Measurements from ENCODE around the gene HTD2.

The HTD2 gene

DNA sequence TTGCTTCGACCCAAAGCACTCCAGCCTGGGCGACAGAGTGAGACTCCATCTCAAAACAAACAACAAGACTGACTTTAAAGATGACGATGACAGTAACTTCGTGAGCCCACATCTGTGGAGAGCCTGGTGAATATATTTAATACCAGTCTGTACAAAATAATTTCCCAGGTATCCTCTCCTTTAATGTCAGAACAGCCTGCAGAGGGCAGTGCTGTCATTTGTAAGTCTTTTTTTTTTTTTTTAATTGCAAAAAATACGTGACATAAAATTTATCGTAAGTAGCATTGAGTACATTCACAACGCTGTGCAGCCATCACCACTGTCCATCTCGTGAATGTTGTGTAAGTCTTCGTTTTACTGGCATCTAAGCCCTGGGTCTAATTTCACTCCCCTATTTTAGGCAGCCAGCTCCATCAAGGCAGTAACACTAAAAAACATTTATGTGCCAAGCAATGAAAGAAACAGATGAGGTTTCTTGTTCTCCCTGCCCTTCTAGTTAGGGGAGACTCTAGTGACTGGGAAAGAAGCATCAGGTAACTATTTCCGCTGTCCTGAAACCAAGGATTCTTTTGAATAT is 1.4 kb downstream of the HTD2 start:
- TF ChIP-seq, protein P1, sequence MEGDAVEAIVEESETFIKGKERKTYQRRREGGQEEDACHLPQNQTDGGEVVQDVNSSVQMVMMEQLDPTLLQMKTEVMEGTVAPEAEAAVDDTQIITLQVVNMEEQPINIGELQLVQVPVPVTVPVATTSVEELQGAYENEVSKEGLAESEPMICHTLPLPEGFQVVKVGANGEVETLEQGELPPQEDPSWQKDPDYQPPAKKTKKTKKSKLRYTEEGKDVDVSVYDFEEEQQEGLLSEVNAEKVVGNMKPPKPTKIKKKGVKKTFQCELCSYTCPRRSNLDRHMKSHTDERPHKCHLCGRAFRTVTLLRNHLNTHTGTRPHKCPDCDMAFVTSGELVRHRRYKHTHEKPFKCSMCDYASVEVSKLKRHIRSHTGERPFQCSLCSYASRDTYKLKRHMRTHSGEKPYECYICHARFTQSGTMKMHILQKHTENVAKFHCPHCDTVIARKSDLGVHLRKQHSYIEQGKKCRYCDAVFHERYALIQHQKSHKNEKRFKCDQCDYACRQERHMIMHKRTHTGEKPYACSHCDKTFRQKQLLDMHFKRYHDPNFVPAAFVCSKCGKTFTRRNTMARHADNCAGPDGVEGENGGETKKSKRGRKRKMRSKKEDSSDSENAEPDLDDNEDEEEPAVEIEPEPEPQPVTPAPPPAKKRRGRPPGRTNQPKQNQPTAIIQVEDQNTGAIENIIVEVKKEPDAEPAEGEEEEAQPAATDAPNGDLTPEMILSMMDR (IDR thresholded peaks at IDR 0.05; ENCODE audit: borderline replicate concordance, control extremely low read depth, extremely low read depth, insufficient read depth, missing control alignments): peak; percentile 50
- in situ Hi-C loops (cut with MboI; ENCODE audit: low sequenced_read_pairs, unreplicated experiment): loop anchor here (10.0 kb wide), 1 partner anchor 303 kb away; the partner anchor contains the start of gene FLNB
- peak; percentile 49 for DNase-seq (ENCODE audit: low spot score)

DNA sequence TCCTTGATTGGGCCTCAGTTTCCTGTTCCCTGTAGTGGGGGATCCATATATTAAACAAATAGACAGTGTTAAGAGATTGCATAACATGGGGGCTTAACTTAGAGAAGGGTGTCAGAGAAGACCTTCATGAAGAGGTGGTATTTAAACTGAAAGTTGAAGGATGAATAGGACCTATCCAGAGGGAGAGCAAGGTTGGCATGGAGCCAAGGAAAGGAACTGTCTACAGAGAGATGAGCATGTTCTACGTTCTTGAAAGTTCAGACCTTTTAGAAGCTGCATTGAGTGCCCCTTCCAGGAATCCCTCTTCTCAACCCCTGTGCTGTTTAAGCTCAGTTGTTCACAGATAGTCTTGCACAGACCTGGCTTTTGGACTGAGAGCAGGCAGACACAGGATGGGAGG is 2.4 kb downstream of the HTD2 start:
- TF ChIP-seq, protein P1 (IDR thresholded peaks at IDR 0.05; ENCODE audit: borderline replicate concordance, control extremely low read depth, extremely low read depth, insufficient read depth, missing control alignments): no peak
- no peak for DNase-seq (ENCODE audit: low spot score)
- in situ Hi-C loops (cut with MboI; ENCODE audit: low sequenced_read_pairs, unreplicated experiment): loop anchor here (10.0 kb wide), 1 partner anchor 304 kb away; the partner anchor contains the start of gene FLNB

DNA sequence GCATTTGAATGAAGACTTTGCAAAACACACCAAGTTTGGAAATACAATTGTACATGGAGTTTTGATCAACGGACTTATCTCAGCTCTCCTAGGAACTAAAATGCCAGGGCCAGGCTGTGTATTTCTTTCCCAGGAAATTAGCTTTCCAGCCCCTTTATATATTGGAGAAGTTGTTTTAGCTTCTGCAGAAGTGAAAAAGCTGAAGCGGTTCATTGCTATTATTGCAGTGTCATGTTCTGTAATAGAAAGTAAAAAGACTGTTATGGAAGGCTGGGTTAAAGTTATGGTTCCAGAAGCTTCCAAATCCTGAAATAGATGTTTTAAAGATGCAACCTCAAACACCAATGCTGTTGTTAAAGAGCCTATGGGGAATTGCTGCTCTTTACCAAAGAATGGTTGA is 11.5 kb downstream of the HTD2 start:
- in situ Hi-C loops (cut with MboI; ENCODE audit: low sequenced_read_pairs, unreplicated experiment): no loop called here
- DNase-seq (ENCODE audit: low spot score): no peak
- TF ChIP-seq, protein P1 (IDR thresholded peaks at IDR 0.05; ENCODE audit: borderline replicate concordance, control extremely low read depth, extremely low read depth, insufficient read depth, missing control alignments): no peak

DNA sequence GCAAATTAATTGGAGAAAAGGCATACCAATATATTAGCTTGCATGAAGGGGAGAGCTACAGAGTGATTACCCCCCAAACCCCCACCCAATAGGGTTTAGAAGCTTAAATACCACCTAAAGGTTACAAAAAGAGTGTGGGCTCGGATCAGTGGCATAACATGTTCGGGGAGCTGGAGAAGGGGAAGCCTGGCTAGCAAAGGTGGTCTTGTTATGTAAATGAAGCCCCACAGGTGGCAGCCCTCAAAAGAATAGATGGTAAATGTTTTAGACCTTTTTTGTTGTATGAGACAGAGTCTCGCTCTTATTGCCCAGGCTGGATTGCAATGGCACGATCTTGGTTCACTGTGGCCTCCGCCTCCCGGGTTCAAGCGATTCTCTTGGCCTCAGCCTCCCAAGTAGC is 15.5 kb downstream of the HTD2 start:
- TF ChIP-seq, protein P1 (IDR thresholded peaks at IDR 0.05; ENCODE audit: borderline replicate concordance, control extremely low read depth, extremely low read depth, insufficient read depth, missing control alignments): no peak
- DNase-seq (ENCODE audit: low spot score): no peak
- in situ Hi-C loops (cut with MboI; ENCODE audit: low sequenced_read_pairs, unreplicated experiment): loop anchor here (10.0 kb wide), 1 partner anchor 213 kb away; the partner anchor contains the start of gene ACOX2

DNA sequence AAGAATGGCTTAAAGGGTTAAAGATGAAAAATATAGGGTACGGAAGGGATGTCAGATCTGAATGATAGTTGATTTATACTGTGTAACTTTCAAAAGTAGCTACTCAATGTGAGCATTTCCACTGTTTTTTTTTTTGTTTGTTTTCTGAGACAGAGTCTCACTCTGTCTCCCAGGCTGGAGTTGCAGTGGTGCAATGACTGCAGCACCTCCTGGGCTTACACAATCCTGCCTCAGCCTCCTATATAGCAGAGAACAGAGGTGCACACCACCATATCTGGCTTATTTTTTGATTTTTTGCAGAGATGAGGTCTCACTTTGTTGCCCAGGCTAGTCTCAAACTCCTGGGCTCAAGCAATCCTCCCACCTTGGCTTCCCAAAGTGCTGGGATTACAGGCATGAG is 16.5 kb downstream of the HTD2 start:
- in situ Hi-C loops (cut with MboI; ENCODE audit: low sequenced_read_pairs, unreplicated experiment): loop anchor here (10.0 kb wide), 1 partner anchor 212 kb away; the partner anchor contains the start of gene ACOX2
- no peak for DNase-seq (ENCODE audit: low spot score)
- TF ChIP-seq, protein P1 (IDR thresholded peaks at IDR 0.05; ENCODE audit: borderline replicate concordance, control extremely low read depth, extremely low read depth, insufficient read depth, missing control alignments): no peak

DNA sequence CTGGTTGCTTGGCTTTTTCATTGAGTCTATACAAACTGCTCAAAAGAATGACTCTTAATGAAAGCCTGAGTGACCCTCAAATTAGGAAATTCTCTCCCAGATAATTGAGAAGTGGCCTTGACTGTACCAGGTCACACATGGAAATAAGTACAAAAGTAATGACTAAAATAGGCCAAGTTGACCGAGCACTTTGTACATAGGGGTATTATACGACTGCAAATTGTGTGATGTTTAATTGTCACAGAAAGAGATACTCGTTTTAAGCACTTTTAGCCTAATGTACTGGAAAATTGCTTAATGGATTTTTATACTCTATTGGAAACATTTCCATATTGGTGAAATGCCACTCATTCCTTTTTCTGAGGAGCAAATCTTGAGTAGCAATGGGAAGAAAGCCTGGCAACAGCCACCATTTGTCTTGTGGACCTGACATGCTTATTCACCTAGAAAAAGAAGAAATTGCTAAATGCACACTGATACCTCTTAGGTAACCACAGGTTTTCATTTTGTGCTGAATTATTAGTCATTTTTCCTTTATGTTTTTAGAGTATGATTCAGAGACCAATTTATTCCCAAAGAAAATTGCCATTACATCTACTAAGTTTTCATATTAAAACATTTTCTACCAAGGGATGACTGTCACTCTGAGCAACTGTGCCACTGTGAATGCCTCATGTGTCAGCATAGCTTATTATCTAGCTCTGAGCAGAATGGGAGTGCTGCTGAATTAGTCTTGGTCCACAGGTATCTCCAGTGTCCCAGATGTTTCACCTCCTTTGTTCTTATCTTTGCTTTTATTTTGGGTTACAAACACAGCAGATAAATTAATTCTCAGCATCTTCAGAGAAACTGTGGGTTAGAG is 17.4 kb downstream of the HTD2 start:
- no peak for DNase-seq (ENCODE audit: low spot score)
- TF ChIP-seq, protein P1 (IDR thresholded peaks at IDR 0.05; ENCODE audit: borderline replicate concordance, control extremely low read depth, extremely low read depth, insufficient read depth, missing control alignments): no peak
- in situ Hi-C loops (cut with MboI; ENCODE audit: low sequenced_read_pairs, unreplicated experiment): loop anchor here (10.0 kb wide), 1 partner anchor 211 kb away; the partner anchor contains the start of gene ACOX2

Data from GM13976 (cell line).